ENCODE measurements around the gene PGBD2. TPM values are rescaled to one million over a fixed set of nuclear protein-coding genes. Genes with fewer than 3 reads are reported as not detected.

PGBD2 gene
- total and polyA plus RNA-seq, 2 of the 8 experiments (the other 6 are each of a cell fraction or from before 2014, with no cell fraction given) = 4.5 to 7.7 TPM

- Histone ChIP-seq H4K8ac (ENCODE audit: extremely low read depth, insufficient read depth, low read length) (no peak overlapping the region), H2BK5ac (ENCODE audit: low read depth, low read length) (no peak overlapping the region), H2BK20ac (ENCODE audit: low read length) (no peak overlapping the region), H3K9ac (replicated peaks in 1 of 4; ENCODE audit: extremely low read depth in 1 of 4, low read depth in 3 of 4, low read length in 3 of 4) (no peak overlapping the region), H2BK12ac (ENCODE audit: low read depth, low read length) (peak overlapping the region; percentile 68; the same call in 1 of the 2 replicates), H2BK15ac (ENCODE audit: low read length) (no peak overlapping the region), H4K91ac (replicated peaks; ENCODE audit: insufficient read length, low read length) (no peak overlapping the region), H3K14ac (ENCODE audit: insufficient read length) (no peak overlapping the region), H2AFZ (ENCODE audit: low read length) (peak overlapping the region; percentile 35), H3K56ac (replicated peaks; ENCODE audit: insufficient read length, low read depth, low read length) (no peak overlapping the region), H4K5ac (ENCODE audit: insufficient read length, low read depth, low read length) (no peak overlapping the region), H3K23me2 (ENCODE audit: low read depth, low read length) (peaks cover 4% of the 10 kb centered on the region), H3K9me3 (ENCODE audit: insufficient read depth in 2 of 2, low read depth in 1 of 2, low read length in 1 of 2) (no peaks in the 10 kb centered on the region), H3K79me1 (ENCODE audit: low read depth, low read length) (no peaks in the 10 kb centered on the region), H4K20me1 (replicated peaks in 1 of 2; ENCODE audit: control insufficient read depth in 1 of 2, insufficient read depth in 2 of 2, low read length in 2 of 2) (no peaks in the 10 kb centered on the region), H3K36me3 (ENCODE audit: control insufficient read depth in 2 of 4, insufficient read depth in 4 of 4, low read length in 3 of 4) (no peaks in the 10 kb centered on the region), H2BK120ac (replicated peaks; ENCODE audit: low read depth, low read length) (no peak overlapping the region), H3K27me3 (replicated peaks in 1 of 4; ENCODE audit: control insufficient read depth in 3 of 4, extremely low read depth in 1 of 4, insufficient read depth in 3 of 4, low read length in 3 of 4) (no peaks in the 10 kb centered on the region), H3K79me2 (ENCODE audit: control insufficient read depth in 1 of 2, insufficient read depth in 2 of 2, low read length in 2 of 2) (no peaks in the 10 kb centered on the region), H3K4me3 (ENCODE audit: extremely low read depth in 1 of 4, insufficient read depth in 2 of 4, low read depth in 3 of 4, low read length in 4 of 4) (peak overlapping the region; percentile 85 to 94 (median 90); a peak in 5 of 8 replicates), H3K27ac (ENCODE audit: low read depth, low read length) (no peak overlapping the region), H3K23ac (ENCODE audit: insufficient read length) (no peak overlapping the region), H3K4me1 (replicated peaks in 1 of 4; ENCODE audit: control insufficient read depth in 3 of 4, insufficient read depth in 4 of 4, low read length in 3 of 4) (peaks cover 0 to 2% (median 0%) of the 10 kb centered on the region in 4 experiments; a peak in 1 of 7 replicates), H3K4me2 (ENCODE audit: insufficient read depth in 1 of 2, low read depth in 2 of 2, low read length in 2 of 2) (peak overlapping the region in 1 of 2 experiments; percentile 34), H3K4ac (replicated peaks; ENCODE audit: insufficient read length, low read depth, low read length) (no peak overlapping the region), H2AK5ac (ENCODE audit: low read depth, low read length) (no peak overlapping the region), H3K18ac (ENCODE audit: extremely low read depth, low read length) (no peak overlapping the region)
- WGBS, 2 experiments (ENCODE audit: extremely low coverage in 1 of 2, insufficient coverage in 1 of 2, insufficient read length in 1 of 2, insufficient replicate concordance in 2 of 2, low coverage in 1 of 2, low lambda C conversion rate in 2 of 2, missing lambda C conversion rate in 1 of 2) = 92% methylated on average over 3 of the region's 3 CpGs; no CpG with 5 or more reads in 1 of the 2 experiments
- FAIRE-seq = no peak
- ChIA-PET POLR2A (ENCODE audit: partially characterized antibody) (interaction anchor here (1.3 to 4.6 kb wide), 4 partner anchors 9 to 34 kb away, joined by 4 to 46 read pairs (median 17); partner anchors contain the start of genes ZNF672 and ZNF692), CTCF (ENCODE audit: partially characterized antibody) (interaction anchor here (1.0 to 4.0 kb wide), 4 partner anchors 13 to 31 kb away, joined by 3 to 32 read pairs (median 18); partner anchors contain the start of gene ZNF692)
- DNase-seq (ENCODE audit: low read depth in 1 of 2, low spot score in 2 of 2) = no peak
- TF ChIP-seq SIN3A (conservative IDR thresholded peaks at IDR 0.05 in 1 of 2, IDR thresholded peaks at IDR 0.05 in 1 of 2; ENCODE audit: low read depth in 1 of 2, low read length in 2 of 2) (no peak), SP1 (IDR thresholded peaks at IDR 0.05; ENCODE audit: low read depth, low read length) (0 out of 2 replicates have a peak, but pooled peaks have one; percentile 17)
Observed at GRCh38 chr1:248871837-248872401, 34.1 kb upstream of the PGBD2 start.
